Adipocyte (in vitro differentiated cells): ENCODE data around the gene RPL34.

Source experiments
- DNase-seq: peaks from one replicate; pipeline ENCODE4 v3.0.0-alpha.2; 2015; ENCODE audit warnings: low read depth
- H3K27me3 ChIP-seq: replicated peaks from 2 replicates; pipeline ENCODE4 v1.7.0; 2013; ENCODE audit warnings: mild to moderate bottlenecking, low read length, moderate library complexity; ENCODE audit not compliant: control insufficient read depth, insufficient read depth
- H3K36me3 ChIP-seq: 2 replicates; pipeline ENCODE4 v1.7.0; 2013; ENCODE audit warnings: low read length, mild to moderate bottlenecking, moderate library complexity; ENCODE audit not compliant: control insufficient read depth, insufficient read depth, severe bottlenecking
- H3K4me1 ChIP-seq: 2 replicates; pipeline ENCODE4 v1.7.0; 2013; ENCODE audit warnings: mild to moderate bottlenecking, low read length, moderate library complexity; ENCODE audit not compliant: control insufficient read depth, insufficient read depth
- H3K4me3 ChIP-seq: 2 replicates; pipeline ENCODE4 v1.7.0; 2013; ENCODE audit warnings: mild to moderate bottlenecking, low read length, moderate library complexity
- H3K9ac ChIP-seq: 2 replicates; pipeline ENCODE4 v1.7.0; 2013; ENCODE audit warnings: mild to moderate bottlenecking, low read length, moderate library complexity
- H3K9me3 ChIP-seq: 2 replicates; pipeline ENCODE4 v1.7.0; 2013; ENCODE audit warnings: mild to moderate bottlenecking, low read length, moderate library complexity; ENCODE audit not compliant: control insufficient read depth

Gene RPL34

GRCh38 chr4:108601106-108601505 lies 19.3 kb upstream of the RPL34 start:
- DNase-seq = no peak
- H3K36me3 ChIP-seq = no peaks in the 10 kb centered on the region
- H3K9me3 ChIP-seq = no peaks in the 10 kb centered on the region
- H3K9ac ChIP-seq = no peak overlapping the region
- H3K4me3 ChIP-seq = no peak overlapping the region
- H3K27me3 ChIP-seq = no peaks in the 10 kb centered on the region
- no peaks in the 10 kb centered on the region for H3K4me1 ChIP-seq

GRCh38 chr4:108601532-108601931 lies 18.8 kb upstream of the RPL34 start:
- Histone ChIP-seq H3K4me1 (no peaks in the 10 kb centered on the region), H3K27me3 (no peaks in the 10 kb centered on the region), H3K4me3 (no peak overlapping the region), H3K9ac (no peak overlapping the region), H3K9me3 (no peaks in the 10 kb centered on the region), H3K36me3 (no peaks in the 10 kb centered on the region)
- DNase-seq = no peak

- Histone ChIP-seq H3K27me3 (no peaks in the 10 kb centered on the region), H3K36me3 (no peaks in the 10 kb centered on the region), H3K9ac (no peak overlapping the region), H3K4me1 (no peaks in the 10 kb centered on the region), H3K4me3 (no peak overlapping the region), H3K9me3 (no peaks in the 10 kb centered on the region)
- DNase-seq = no peak
Measured at GRCh38 chr4:108602163-108602562, 18.2 kb upstream of the RPL34 start.

- Histone ChIP-seq H3K4me1 (no peaks in the 10 kb centered on the region), H3K36me3 (no peaks in the 10 kb centered on the region), H3K4me3 (no peak overlapping the region), H3K9ac (no peak overlapping the region), H3K27me3 (no peaks in the 10 kb centered on the region), H3K9me3 (no peaks in the 10 kb centered on the region)
- DNase-seq = no peak
Measured at GRCh38 chr4:108607079-108607815, 13.1 kb upstream of the RPL34 start.

- Histone ChIP-seq H3K4me3 (peak overlapping the region; percentile 80), H3K4me1 (no peaks in the 10 kb centered on the region), H3K36me3 (no peaks in the 10 kb centered on the region), H3K9me3 (peaks cover 7% of the 10 kb centered on the region), H3K27me3 (no peaks in the 10 kb centered on the region), H3K9ac (peak overlapping the region; percentile 50)
- no peak for DNase-seq
Measured at GRCh38 chr4:108611365-108611764, 9.0 kb upstream of the RPL34 start.

- Histone ChIP-seq H3K4me3 (peak overlapping the region; percentile 80), H3K9me3 (peaks cover 7% of the 10 kb centered on the region), H3K27me3 (no peaks in the 10 kb centered on the region)
Measured at GRCh38 chr4:108612365-108612764, 8.0 kb upstream of the RPL34 start.

GRCh38 chr4:108619372-108620100 lies 840 bp upstream of the RPL34 start:
- peak overlapping the region; percentile 93 for H3K4me3 ChIP-seq
- H3K9ac ChIP-seq = peak overlapping the region; percentile 82
- peaks cover 30% of the 10 kb centered on the region for H3K36me3 ChIP-seq
- no peaks in the 10 kb centered on the region for H3K27me3 ChIP-seq
- no peak for DNase-seq
- H3K9me3 ChIP-seq = peaks cover 7% of the 10 kb centered on the region
- H3K4me1 ChIP-seq = peaks cover 38% of the 10 kb centered on the region

More at GRCh38 chr4:108612365-108612764, 8.0 kb upstream of the RPL34 start:
- Histone ChIP-seq H3K9ac (no peak overlapping the region), H3K36me3 (no peaks in the 10 kb centered on the region), H3K4me1 (no peaks in the 10 kb centered on the region)
- no peak for DNase-seq

- H3K27me3 ChIP-seq = no peaks in the 10 kb centered on the region
- H3K4me1 ChIP-seq = peaks cover 38% of the 10 kb centered on the region
- peak overlapping the region; percentile 95 for H3K9ac ChIP-seq
- peak overlapping the region; percentile 93 for H3K4me3 ChIP-seq
- peak; percentile 29 for DNase-seq
- H3K9me3 ChIP-seq = no peaks in the 10 kb centered on the region
- peaks cover 47% of the 10 kb centered on the region for H3K36me3 ChIP-seq
Measured at GRCh38 chr4:108620933-108621905, 843 bp downstream of the RPL34 start.

GRCh38 chr4:108622022-108622421 lies 1.6 kb downstream of the RPL34 start:
- Histone ChIP-seq H3K4me3 (peak overlapping the region; percentile 93), H3K27me3 (no peaks in the 10 kb centered on the region), H3K36me3 (peaks cover 55% of the 10 kb centered on the region), H3K9ac (peak overlapping the region; percentile 95), H3K4me1 (peaks cover 38% of the 10 kb centered on the region), H3K9me3 (no peaks in the 10 kb centered on the region)
- DNase-seq = no peak

GRCh38 chr4:108622828-108623227 lies 2.5 kb downstream of the RPL34 start:
- Histone ChIP-seq H3K4me3 (peak overlapping the region; percentile 93), H3K36me3 (peaks cover 63% of the 10 kb centered on the region), H3K9me3 (no peaks in the 10 kb centered on the region), H3K9ac (no peak overlapping the region), H3K27me3 (no peaks in the 10 kb centered on the region), H3K4me1 (peaks cover 39% of the 10 kb centered on the region)
- DNase-seq = no peak
